Right cardiac atrium (tissue), 5 donors: ENCODE measurements around the gene TMEM183A. TPM values are rescaled to one million over a fixed set of nuclear protein-coding genes. Genes with fewer than 3 reads are reported as not detected.
"Not testable (repeated sequence)": the region's sequence is repeated elsewhere in the genome, so short reads cannot be mapped to it uniquely, and the experiment has no call there.

Experiments
- ATAC-seq, 2 donors: fragments of 200-7000 bp; cut with Tn5 transposase; one replicate each; pipeline versions ENCODE4 v1.8.0 to v1.9.1; 2020; ENCODE audit warnings: moderate library complexity in 2 of 2, mild to moderate bottlenecking in 1 of 2
- DNase-seq, 3 donors: peaks; one replicate each; pipeline ENCODE4 v3.0.0-alpha.2; 2020
- H3K27ac ChIP-seq: one replicate; pipeline ENCODE4 v1.5.1; 2013; ENCODE audit warnings: mild to moderate bottlenecking, low read length, control low read depth, moderate library complexity
- H3K27me3 ChIP-seq: one replicate; pipeline ENCODE4 v1.6.1; 2013; ENCODE audit not compliant: control insufficient read depth, insufficient read depth
- H3K4me1 ChIP-seq: one replicate; pipeline ENCODE4 v1.6.1; 2013; ENCODE audit warnings: low read length; ENCODE audit not compliant: control insufficient read depth, insufficient read depth
- H3K4me3 ChIP-seq: one replicate; pipeline ENCODE4 v1.5.1; 2013; ENCODE audit warnings: low read length, control low read depth
- H3K9me3 ChIP-seq: one replicate; pipeline ENCODE4 v1.6.1; 2013; ENCODE audit warnings: low read length; ENCODE audit not compliant: control insufficient read depth
- WGBS: extraction: QIAGEN DNeasy Blood & Tissue Kit; methylation state at CpG from one replicate; pipeline ENCODE4 v1.1.7; 2013; 5-methylcytosine and 5-hydroxymethylcytosine counted together
- intact Hi-C, 4 donors: fragments of 100-400 bp; cut with DNase I; formaldehyde crosslinking; loops; one replicate each; pipeline versions ENCODE4 v1.11.0 to v1.14.0; 2022 to 2023
- polyA plus RNA-seq: library from polyadenylated mRNA; stranded (reverse); fragments of 200-250 nt; gene quantifications from one replicate; pipeline ENCODE4 v1.2.3, GENCODE V29; 2013
- total RNA-seq, 4 donors: library from RNA; stranded (reverse); fragmentation: NEBNext Ultra II Directional; extraction: Animal tissue kit (Norgen Biotek cat#: 25700); gene quantifications; one replicate each; pipeline ENCODE4 v1.2.1, GENCODE V29; 2021
- donor health status: healthy with polysubstance abuse.
- donor health status: DM: no; HTN: yes; CAD: no.
- donor health status: DM: no; HTN: no; CAD: no.
- donor health status: DM: no; HTN: yes; CAD: no; lungs with severe emphysema.
- donor health status: DM: yes; HTN: yes; CAD: no.

The TMEM183A gene
- total and polyA plus RNA-seq, 5 donors: 16.0 to 35.8 (median 26.7) TPM

- intact Hi-C loops: no loop called here
- WGBS: 59% methylated on average over 5 of the region's 5 CpGs
- ATAC-seq (no peak), DNase-seq (no peak)
- Histone ChIP-seq H3K9me3 (peaks cover 2% of the 10 kb centered on the region), H3K27ac (no peak overlapping the region), H3K4me3 (no peak overlapping the region), H3K4me1 (no peaks in the 10 kb centered on the region), H3K27me3 (no peaks in the 10 kb centered on the region)
Observed at GRCh38 chr1:202987922-202988583, 19.1 kb upstream of the TMEM183A start.

GRCh38 chr1:202989879-202990278 is 17.3 kb upstream of the TMEM183A start:
- peaks cover 2% of the 10 kb centered on the region for H3K9me3 ChIP-seq
- ATAC-seq (no peak), DNase-seq (no peak)
- H3K27me3 ChIP-seq: no peaks in the 10 kb centered on the region
- H3K4me1 ChIP-seq: no peaks in the 10 kb centered on the region
- WGBS: 86% methylated on average over 2 of the region's 2 CpGs
- intact Hi-C loops: no loop called here
- no peak overlapping the region for H3K4me3 ChIP-seq
- no peak overlapping the region for H3K27ac ChIP-seq

- Histone ChIP-seq H3K27ac (no peak overlapping the region), H3K9me3 (peaks cover 2% of the 10 kb centered on the region), H3K4me3 (no peak overlapping the region), H3K27me3 (no peaks in the 10 kb centered on the region), H3K4me1 (no peaks in the 10 kb centered on the region)
- DNase-seq (no peak), ATAC-seq (no peak)
- intact Hi-C loops: no loop called here
Observed at GRCh38 chr1:202991112-202991511, 16.1 kb upstream of the TMEM183A start.

- Histone ChIP-seq H3K9me3 (no peaks in the 10 kb centered on the region), H3K27ac (no peak overlapping the region), H3K4me1 (no peaks in the 10 kb centered on the region), H3K27me3 (no peaks in the 10 kb centered on the region), H3K4me3 (no peak overlapping the region)
- intact Hi-C loops: loop anchor here in 1 of 4 donors (5.0 kb wide), 1 partner anchor 67 kb away; the partner anchor contains the start of gene KLHL12
- DNase-seq (no peak), ATAC-seq (no peak)
- 56% methylated on average over 3 of the region's 3 CpGs for WGBS
Observed at GRCh38 chr1:202994756-202995155, 12.4 kb upstream of the TMEM183A start.

GRCh38 chr1:202998836-202999750 is 8.1 kb upstream of the TMEM183A start:
- Histone ChIP-seq H3K27ac (no peak overlapping the region), H3K4me3 (no peak overlapping the region), H3K27me3 (no peaks in the 10 kb centered on the region), H3K4me1 (no peaks in the 10 kb centered on the region), H3K9me3 (no peaks in the 10 kb centered on the region)
- 43% methylated on average over 14 of the region's 14 CpGs for WGBS
- intact Hi-C loops: loop anchor here in 1 of 4 donors (5.0 kb wide), 1 partner anchor 72 kb away; the partner anchor contains the start of gene KLHL12
- ATAC-seq: no peak
- DNase-seq: peak in 2 of 3 donors; percentile 21 to 47

GRCh38 chr1:203000217-203000944 is 6.8 kb upstream of the TMEM183A start:
- DNase-seq (no peak), ATAC-seq (no peak)
- intact Hi-C loops: loop anchor here in 1 of 4 donors (5.0 kb wide), 1 partner anchor 73 kb away; the partner anchor contains the start of gene KLHL12
- no peak overlapping the region for H3K27ac ChIP-seq
- H3K4me3 ChIP-seq: no peak overlapping the region
- H3K4me1 ChIP-seq: no peaks in the 10 kb centered on the region
- WGBS: 83% methylated on average over 3 of the region's 3 CpGs
- H3K27me3 ChIP-seq: no peaks in the 10 kb centered on the region
- no peaks in the 10 kb centered on the region for H3K9me3 ChIP-seq

GRCh38 chr1:203001986-203002385 is 5.2 kb upstream of the TMEM183A start:
- no peak for ATAC-seq
- DNase-seq: no peak
- intact Hi-C loops: loop anchor here in 1 of 4 donors (5.0 kb wide), 1 partner anchor 75 kb away; the partner anchor contains the start of gene KLHL12
- H3K27ac ChIP-seq: no peak overlapping the region
- H3K4me1 ChIP-seq: no peaks in the 10 kb centered on the region
- H3K4me3 ChIP-seq: no peak overlapping the region
- WGBS: 80% methylated on average over 9 of the region's 9 CpGs
- H3K9me3 ChIP-seq: no peaks in the 10 kb centered on the region
- no peaks in the 10 kb centered on the region for H3K27me3 ChIP-seq

GRCh38 chr1:203002951-203003350 is 4.2 kb upstream of the TMEM183A start:
- no peak for ATAC-seq
- H3K27me3 ChIP-seq: no peaks in the 10 kb centered on the region
- no peak for DNase-seq
- no peaks in the 10 kb centered on the region for H3K9me3 ChIP-seq
- no peak overlapping the region for H3K27ac ChIP-seq
- intact Hi-C loops: loop anchor here in 1 of 4 donors (5.0 kb wide), 1 partner anchor 76 kb away; the partner anchor contains the start of gene KLHL12
- 90% methylated on average over 1 of the region's 1 CpG for WGBS
- no peak overlapping the region for H3K4me3 ChIP-seq
- no peaks in the 10 kb centered on the region for H3K4me1 ChIP-seq

GRCh38 chr1:203005395-203006142 is 1.6 kb upstream of the TMEM183A start:
- H3K4me1 ChIP-seq, H3K27ac ChIP-seq, H3K4me3 ChIP-seq, intact Hi-C loops, ATAC-seq, H3K9me3 ChIP-seq, H3K27me3 ChIP-seq: not testable (repeated sequence)
- peak in 1 of 3 donors; percentile 44 for DNase-seq
- WGBS: 74% methylated on average over 17 of the region's 17 CpGs

- 91% methylated on average over 3 of the region's 3 CpGs for WGBS
Observed at GRCh38 chr1:203009185-203009584, 2.0 kb downstream of the TMEM183A start.

More at GRCh38 chr1:203009185-203009584, 2.0 kb downstream of the TMEM183A start:
- no peak for DNase-seq
- no peak for ATAC-seq
- H3K4me3 ChIP-seq: no peak overlapping the region
- H3K9me3 ChIP-seq: no peaks in the 10 kb centered on the region
- no peak overlapping the region for H3K27ac ChIP-seq
- intact Hi-C loops: no loop called here
- H3K27me3 ChIP-seq: no peaks in the 10 kb centered on the region
- H3K4me1 ChIP-seq: no peaks in the 10 kb centered on the region
